ENCODE measurements around the gene OR51A2.
A peak's percentile ranks its signal among the peaks of the same experiment; 100 is the strongest.
"Not testable (repeated sequence)": the region's sequence is repeated elsewhere in the genome, so short reads cannot be mapped to it uniquely, and the experiment has no call there.

Gene OR51A2, protein sequence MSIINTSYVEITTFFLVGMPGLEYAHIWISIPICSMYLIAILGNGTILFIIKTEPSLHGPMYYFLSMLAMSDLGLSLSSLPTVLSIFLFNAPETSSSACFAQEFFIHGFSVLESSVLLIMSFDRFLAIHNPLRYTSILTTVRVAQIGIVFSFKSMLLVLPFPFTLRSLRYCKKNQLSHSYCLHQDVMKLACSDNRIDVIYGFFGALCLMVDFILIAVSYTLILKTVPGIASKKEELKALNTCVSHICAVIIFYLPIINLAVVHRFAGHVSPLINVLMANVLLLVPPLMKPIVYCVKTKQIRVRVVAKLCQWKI

DNA sequence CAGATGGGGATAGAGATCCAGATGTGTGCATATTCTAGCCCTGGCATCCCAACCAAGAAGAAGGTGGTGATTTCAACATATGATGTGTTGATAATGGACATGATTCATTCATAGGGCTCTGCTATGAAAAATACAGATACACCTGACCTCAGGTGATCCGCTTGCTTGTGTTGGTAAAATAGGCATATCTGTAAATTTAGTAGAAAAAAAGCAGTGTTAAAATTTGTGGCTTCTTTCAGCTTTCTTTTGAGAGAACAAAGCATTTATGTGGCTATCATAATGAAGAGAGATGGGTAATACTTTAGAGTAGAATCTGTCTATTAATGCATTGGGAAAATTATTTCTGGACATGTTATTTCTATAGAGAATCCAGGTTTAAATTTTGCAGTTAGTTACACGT lies at the start of gene OR51A2:
Gene OR51A2 (minus strand): TSS at position 101 of the 400 bp plus-strand sequence. CDS start 0 bp downstream, at position 101.
- DNase-seq = not testable (repeated sequence)

DNA sequence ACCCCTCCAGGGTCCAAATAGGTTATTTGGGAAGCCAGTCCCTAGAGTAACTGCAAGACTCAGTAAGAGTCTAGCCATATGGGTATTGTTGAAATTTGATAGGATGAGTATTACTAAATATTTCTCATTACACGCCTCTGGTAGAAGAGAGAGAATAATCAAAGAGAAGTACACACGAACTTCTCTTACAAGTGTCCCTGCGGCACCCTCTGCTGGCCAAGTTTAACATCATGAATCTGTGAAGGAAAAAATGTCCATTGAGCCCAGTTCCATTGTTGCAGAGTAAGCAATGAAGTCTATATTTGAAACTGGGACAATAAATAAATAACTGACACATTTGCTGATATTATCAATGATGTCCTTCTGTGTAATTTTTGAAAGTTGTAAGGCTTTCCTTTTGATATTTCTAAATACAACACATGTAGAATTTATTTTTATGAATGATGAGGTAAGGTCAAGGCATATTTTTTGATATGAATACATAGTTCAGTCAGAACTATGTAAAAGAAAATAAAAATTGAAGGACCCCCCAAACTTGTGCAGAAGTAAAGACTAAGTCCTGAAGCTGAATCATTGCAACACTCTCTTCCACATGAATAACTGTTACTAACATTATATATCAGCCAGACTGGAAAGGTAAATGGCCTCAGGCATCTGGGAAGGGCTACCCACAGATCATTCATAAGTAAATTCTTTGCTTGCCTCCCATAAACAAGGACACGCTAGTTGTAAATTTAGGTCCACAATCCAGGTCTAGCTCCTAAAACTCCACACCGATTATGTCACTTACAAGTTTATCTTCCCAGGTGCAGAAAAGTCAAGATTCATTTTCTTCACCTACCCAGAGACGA lies 49.1 kb upstream of the OR51A2 start:
- peak; percentile 69 for DNase-seq

DNA sequence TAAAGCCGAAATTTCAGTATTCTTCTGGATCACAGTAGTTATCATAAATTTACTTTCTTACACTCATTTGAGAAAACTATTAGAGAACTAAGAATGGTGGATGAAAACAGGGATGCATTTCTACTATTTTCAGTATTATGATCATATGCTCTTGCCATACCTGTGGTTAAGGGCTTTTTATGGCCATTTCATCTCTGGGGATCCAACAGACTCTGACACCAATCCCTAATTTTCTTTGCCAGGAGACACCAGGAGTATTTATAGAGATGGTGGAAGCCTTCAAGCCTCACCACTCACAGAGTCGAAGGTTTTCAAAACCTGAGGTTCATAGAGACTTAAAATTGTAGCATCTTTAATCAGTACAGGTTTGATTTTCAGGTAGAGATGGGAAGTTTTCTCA lies 39.0 kb upstream of the OR51A2 start, which contains the start of gene OR51L1:
Gene OR51L1 (plus strand): TSS at position 301 of the 400 bp plus-strand sequence. CDS start 4,132 bp downstream, outside the sequence.
- no peak for DNase-seq

DNA sequence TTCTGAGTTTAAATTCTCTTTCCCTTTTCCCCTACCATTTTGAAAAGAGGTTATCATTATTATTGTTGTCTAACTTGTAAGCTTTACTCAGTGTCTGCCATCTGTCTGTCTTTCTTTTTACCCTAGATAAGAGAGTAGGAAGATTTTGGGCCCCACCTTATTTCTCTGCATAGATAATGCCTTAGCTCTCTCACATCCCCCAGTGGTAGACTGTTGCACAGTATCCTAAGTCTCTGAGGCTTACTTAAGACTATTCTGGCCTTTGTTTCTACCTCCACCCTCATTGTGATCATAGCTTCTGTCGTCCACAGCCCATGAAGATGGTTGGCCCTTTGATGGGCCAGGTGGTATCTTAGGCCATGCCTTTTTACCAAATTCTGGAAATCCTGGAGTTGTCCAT lies 35.5 kb upstream of the OR51A2 start:
- DNase-seq = no peak

DNA sequence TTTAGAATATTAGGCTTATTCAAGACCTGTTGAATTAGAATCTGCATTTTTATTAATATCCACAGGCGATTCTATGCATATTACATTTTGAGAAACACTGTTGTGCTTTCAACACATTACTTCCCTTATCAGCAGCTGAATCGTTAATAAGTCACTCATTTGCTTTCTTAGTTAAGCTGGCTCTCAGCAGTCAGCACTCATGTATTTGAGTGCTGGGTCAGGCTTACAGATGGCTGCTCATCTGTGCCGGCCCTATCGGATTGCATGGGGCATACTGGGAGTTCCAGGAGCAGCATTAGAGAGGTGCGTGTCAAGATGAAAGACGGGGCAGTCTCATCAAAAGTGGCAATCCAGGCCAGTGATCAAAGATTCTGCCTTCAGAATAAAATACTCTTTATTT lies 28.3 kb upstream of the OR51A2 start:
- no peak for DNase-seq

DNA sequence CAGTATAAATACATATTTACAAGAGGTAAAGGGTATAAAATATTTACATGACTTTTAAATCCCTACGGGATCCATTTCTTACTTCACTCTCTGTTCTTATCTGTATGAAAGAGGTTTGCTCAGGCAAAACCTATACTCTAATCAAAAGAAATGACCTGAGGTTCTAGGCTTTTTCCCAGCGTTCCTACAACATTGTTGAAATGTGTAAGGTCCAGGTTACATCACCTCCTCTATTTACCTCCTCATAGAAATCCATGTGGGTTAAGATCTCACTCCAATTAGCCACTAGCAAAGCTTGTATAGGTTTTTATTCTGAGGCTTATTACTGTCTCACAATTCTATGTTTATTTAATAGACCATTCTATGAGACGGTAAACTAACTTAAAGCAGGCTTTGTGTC lies 27.2 kb upstream of the OR51A2 start:
- no peak for DNase-seq

DNA sequence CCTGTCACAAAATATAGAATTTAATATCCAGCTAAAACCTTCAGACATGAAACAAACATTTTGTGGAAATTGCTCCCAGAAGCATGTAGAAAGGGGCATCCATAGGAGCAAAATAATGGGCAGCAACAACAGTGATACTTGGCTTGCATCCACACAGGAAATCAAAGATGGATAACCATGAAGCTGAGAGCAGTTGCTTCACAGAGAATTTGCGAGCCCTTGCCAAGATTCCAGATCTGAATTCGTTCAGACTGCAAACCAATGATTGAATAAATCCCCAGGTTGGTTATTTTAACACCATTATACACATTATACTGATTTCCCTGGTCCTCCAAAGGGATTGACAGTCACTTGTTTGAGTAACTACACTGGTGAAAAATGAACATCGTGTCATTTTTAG lies 23.5 kb upstream of the OR51A2 start:
- no peak for DNase-seq

DNA sequence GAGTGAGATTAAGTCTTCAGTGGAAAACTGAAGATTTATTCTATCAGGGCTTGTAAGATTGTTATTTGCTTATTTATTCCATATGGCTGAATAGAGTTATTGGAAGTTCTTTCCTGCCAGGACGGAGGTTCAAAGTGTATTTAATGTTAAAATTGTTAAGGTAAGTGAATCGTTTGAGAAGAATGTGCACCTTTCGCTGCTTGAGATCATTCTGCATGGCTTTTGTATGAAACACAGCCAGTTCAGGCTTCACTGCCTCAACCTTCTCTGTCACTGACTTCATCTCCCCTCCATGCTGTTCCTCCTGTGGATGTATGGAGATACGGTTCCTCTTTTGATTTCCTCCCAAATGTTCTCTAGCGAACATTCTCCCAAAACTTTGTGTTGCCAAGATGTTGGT lies 19.9 kb upstream of the OR51A2 start:
- no peak for DNase-seq

DNA sequence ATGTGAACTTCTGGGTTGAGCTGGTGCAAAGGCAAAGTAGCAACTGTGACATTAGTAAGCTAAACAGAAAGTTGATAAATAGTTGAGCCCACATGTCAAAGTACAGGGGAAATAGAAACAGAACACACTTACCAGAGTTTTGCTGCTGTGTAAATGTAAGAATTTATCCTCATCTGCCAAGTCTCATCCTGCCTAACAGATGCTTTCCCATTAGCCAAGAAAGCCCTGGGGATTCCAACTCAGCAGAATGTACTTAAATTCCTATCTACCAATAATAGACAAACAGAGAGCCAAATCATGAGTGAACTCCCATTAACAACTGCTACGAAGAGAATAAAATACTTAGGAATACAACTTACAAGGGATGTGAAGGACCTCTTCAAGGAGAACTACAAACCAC lies 7.3 kb upstream of the OR51A2 start:
- no peak for DNase-seq

DNA sequence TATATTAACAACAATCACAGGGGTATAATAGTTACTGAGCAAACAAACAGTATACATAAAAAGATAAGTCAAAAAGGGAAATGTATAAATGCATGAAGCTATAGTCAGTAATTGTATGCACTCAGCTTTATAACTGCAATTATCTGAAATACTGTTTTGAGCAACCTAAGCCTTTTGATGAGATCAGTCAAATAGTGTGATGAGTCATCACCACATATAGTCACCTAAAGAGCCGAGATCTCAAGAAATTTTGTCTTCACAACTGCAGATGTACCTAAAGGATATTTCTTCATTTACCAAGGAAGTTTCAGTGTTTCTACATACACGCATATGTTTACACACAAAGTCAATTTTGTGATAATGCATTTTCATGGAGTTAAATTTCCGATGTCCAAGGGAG lies 5.4 kb upstream of the OR51A2 start:
- DNase-seq = no peak

DNA sequence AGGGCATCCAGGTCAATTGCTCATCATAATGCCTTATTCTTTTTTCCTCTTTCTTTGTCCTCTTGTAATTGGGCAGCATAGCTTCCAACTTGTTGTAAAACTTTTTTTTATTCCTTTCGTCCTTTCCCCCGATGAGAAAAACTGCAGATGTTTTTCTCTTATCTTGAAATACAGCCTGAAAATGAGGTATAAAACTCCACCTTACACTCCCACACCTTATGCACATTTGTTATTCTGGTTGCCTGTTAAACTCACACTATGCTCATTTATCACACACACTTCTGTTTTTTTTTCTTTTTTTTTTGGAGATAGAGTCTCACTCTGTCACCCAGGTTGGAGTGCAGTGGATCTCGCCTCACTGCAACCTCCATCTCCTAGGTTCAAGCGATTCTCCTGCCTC lies 1.9 kb upstream of the OR51A2 start:
- DNase-seq = no peak

DNA sequence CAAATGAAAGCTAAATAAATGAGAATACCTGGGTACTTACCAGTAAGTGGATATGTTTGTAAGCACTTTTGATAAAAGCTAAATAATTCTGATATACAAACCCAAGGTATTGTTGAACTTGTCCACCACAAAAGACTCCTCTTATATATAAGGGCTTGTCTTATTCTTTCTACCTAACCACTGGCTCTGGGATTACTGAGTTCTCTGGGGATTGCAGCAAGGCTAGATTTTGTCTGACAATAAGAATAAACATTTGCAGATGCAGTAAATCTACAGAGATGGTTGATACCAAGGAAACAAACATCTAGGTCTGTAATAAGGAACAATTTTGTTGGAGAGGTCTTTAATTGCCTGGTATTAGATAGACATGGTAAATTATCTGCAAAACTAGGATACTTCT lies 8.0 kb downstream of the OR51A2 start, which contains the start of gene OR51A4:
Gene OR51A4 (minus strand): TSS at position 101 of the 400 bp plus-strand sequence. CDS start 505 bp downstream, outside the sequence.
- DNase-seq = no peak

DNA sequence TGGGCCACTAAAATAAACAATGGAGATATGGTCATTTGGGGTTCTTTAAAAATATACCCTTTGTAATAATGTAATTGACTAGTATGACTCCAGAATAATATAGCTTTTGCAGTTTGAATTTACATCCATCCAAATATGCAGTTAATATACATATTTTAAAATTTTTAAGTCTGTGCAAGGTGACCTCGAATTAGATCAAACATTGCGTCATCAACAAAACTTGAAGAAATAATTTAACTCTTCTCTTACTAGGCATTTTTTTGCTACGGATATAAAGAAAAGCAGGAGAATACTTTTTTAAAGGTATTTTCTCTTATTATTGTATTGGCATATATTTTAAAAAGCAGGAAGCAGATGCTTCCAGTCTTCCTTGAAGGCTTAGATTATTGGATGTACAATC lies 18.8 kb downstream of the OR51A2 start:
- no peak for DNase-seq

DNA sequence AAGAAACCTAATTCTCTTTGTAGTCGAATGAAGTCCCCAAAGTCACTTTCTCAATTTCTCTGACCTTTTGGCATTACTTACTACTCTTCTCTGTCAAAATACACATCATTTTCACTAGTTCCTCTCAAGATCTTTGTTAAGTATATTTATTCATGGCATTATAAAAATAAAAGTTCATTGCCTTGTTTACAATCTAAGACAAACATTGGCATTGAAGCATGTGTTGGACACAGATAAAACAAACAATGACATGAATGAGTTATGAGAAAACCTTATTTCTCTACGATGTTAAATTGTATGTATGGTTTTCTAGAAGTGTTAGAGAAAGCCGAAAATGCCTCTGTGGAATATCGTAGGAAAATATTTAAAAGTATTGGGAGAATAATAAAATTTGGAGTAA lies 22.8 kb downstream of the OR51A2 start:
- DNase-seq = peak; percentile 28

DNA sequence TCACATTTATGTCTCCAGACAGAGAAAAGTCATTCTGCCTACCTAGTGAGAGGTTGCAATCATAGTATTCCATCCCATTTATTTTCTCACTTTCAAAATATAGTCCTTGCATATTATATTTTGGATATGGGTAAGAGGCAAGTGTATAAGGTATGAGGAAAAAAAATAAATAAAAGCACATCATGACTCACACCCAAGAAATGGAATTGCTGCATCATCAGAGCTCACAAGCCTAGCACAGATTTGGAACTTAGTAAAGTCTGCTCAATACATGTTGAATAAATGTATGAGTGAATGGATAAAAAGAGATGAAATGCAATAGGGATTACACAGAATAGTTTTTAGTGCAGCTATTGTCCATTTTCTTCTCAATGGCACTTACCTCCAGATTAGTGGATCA lies 28.9 kb downstream of the OR51A2 start:
- no peak for DNase-seq

DNA sequence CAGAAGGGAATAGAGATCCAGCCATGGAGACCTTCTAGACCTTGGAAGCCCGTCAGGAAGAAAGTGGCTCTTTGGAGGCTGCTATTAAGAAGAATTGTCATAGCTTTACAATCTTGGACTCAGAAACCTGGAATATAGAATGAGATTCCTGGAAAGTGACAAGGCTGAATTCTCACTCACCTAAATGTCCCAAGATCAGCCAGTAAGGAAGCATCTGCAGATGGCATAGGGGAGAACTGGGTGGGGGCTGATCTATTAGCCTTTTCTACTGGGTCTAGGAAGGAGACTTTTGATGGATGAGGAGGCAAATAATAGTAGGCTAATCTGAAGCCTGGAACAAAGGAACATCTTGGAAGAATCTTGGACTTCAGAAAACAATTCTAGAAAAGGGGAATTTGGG lies 31.3 kb downstream of the OR51A2 start, which contains the start of gene OR51G1:
Gene OR51G1 (minus strand): TSS at position 101 of the 400 bp plus-strand sequence. CDS start 0 bp downstream, at position 101.
- no peak for DNase-seq

DNA sequence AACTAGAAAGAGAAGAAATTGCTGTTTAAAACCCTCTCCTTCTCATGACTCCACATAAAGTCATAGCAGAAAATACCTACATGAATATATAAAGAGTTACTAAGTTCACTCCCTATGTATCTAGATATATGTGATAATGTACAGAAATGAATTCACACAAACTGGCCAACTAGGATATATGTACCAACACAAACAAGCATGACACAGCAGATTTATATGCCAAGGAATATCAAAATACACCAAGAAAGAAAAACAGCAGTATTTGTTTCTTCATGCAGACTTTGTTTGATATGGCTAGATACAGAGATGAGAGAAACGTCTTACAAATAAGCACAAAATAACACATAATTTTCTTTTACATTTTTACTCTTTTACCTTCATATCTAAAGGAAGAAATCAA lies 33.2 kb downstream of the OR51A2 start:
- no peak for DNase-seq

DNA sequence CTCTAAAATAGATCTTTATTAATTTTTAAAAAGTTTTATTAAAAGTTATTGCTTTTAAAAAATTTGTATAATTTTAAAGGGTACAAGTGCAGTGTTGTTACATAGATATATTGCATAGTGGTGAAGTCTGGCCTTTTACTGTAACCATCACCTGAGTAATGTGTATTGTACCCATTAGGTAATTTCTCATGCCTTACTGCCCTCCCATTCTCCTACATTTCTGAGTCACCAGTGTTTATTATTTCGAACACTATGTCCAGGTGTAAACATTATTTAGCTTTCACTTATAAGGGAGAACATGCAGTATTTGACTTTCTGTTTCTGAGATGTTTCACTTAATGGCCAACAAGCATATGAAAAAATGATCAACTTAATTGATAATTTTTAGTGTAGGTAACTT lies 33.7 kb downstream of the OR51A2 start:
- DNase-seq = no peak

DNA sequence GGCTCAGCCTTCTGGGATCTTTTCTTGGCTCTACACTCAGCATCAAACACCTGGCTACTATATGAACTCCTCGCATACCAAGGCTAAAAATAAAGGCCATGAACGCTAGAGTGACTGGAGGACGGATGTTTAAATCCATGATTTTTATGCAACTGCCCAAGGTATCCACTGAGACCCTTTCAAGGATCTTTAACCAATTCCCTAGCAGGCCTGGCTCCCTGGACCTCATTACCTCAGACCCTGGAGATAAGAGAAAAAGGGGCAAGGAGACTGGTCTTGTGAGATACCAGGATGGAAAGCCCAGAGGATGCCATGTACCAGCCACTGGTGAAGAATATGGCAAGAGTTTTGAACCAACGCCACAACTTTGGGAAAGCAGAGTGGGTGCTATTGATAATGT lies 36.3 kb downstream of the OR51A2 start, which contains the start of gene OR51G2:
Gene OR51G2 (minus strand): TSS at position 101 of the 400 bp plus-strand sequence. CDS start 3,687 bp downstream, outside the sequence.
- no peak for DNase-seq

DNA sequence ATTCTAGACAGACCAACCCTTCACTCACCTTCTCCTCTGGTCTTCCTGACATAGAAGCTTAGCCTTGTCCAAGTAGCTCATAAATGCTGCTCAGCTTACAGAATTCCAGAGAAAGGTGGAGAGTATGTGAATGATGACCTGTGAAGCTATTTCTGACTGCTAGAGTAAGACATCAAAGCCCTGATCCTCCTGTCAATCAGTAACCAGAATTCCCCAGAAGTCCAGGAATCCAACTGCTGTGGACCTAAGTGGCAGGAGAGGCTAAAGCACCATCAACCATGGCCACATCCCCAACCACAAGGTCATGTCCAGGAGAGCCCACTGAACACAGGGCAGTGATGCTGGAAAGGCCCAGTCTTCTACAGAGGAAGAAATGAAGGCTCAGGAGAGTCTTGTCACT lies 38.9 kb downstream of the OR51A2 start:
- no peak for DNase-seq

All from SHP77 treated with DMSO at 0.1 percent for 48 hours (cell line).